K562 (cell line): Measurements from ENCODE around the gene FOXD4. TPM values are rescaled to one million over a fixed set of nuclear protein-coding genes. Genes with fewer than 3 reads are reported as not detected.
A peak's percentile ranks its signal among the peaks of the same experiment; 100 is the strongest.
"Not testable (repeated sequence)": the region's sequence is repeated elsewhere in the genome, so short reads cannot be mapped to it uniquely, and the experiment has no call there.

Experiments used
- ATAC-seq: fragments of 200-7000 bp; cut with Tn5 transposase; 3 replicates; pipeline ENCODE4 v1.9.1; 2020; ENCODE audit warnings: moderate library complexity
- BruUV-seq: library from RNA; stranded (reverse); fragments of 400-500 nt; replicated peaks from 2 replicates; lab custom pipeline; 2021; lab: Mats Ljungman, UMichigan
- CTCF ChIA-PET: fragments of 300-600 bp; formaldehyde crosslinking; extraction: SDS; loops from one replicate; lab custom pipeline; 2021; ENCODE audit warnings: low intra/inter-chr PET ratio; lab: Yijun Ruan, JAX
- POLR2A ChIA-PET: fragments of 300-600, 350-650 bp; sonication (Branson Sonifier 250); formaldehyde crosslinking; extraction: SDS; loops from one replicate; lab custom pipeline; 2021; ENCODE audit warnings: antibody characterized with exemption, inconsistent platforms; lab: Yijun Ruan, JAX
- DNase-seq, 4 experiments: peaks; one replicate each; pipeline versions ENCODE4 v3.0.0 to v3.0.0-alpha.2; 2011 to 2018; ENCODE audit warnings: low spot score in 3 of 4, mixed read lengths in 3 of 4; ENCODE audit errors: extremely low read depth in 1 of 4
- FAIRE-seq: peaks from 2 replicates; lab custom pipeline; 2011; peaks lifted over from hg19 to GRCh38; lab: Jason Lieb, UNC
- H2AFZ ChIP-seq: 2 replicates; pipeline ENCODE4 v1.6.0; 2011; ENCODE audit warnings: low read depth, low read length, control low read depth, inconsistent platforms
- H3K27ac ChIP-seq: fragments of 200-600 bp; 3 replicates; pipeline ENCODE4 v1.8.0; 2011; ENCODE audit warnings: low read depth, mild to moderate bottlenecking, control low read depth, inconsistent platforms, low read length, moderate library complexity, mixed read lengths; ENCODE audit errors: extremely low read depth
- H3K27me3 ChIP-seq, 2 experiments: fragments of 300-600 bp in 1 of 2; 2 replicates in 1 of 2; 3 replicates in 1 of 2; pipeline versions ENCODE4 v1.6.0 to v1.8.0; 2011; ENCODE audit warnings: inconsistent platforms in 2 of 2, low read length in 2 of 2, mild to moderate bottlenecking in 1 of 2, mixed read lengths in 1 of 2, moderate library complexity in 1 of 2; ENCODE audit not compliant: control insufficient read depth in 2 of 2, insufficient read depth in 2 of 2
- H3K36me3 ChIP-seq: fragments of 300-600 bp; 3 replicates; pipeline ENCODE4 v1.8.0; 2011; ENCODE audit warnings: mild to moderate bottlenecking, low read length, inconsistent platforms; ENCODE audit not compliant: control insufficient read depth, insufficient read depth
- H3K4me1 ChIP-seq, 2 experiments: fragments of 200-600 bp in 1 of 2; replicated peaks in 1 of 2; 2 replicates in 1 of 2; 3 replicates in 1 of 2; pipeline versions ENCODE4 v1.5.1 to v1.8.0; 2011; ENCODE audit warnings: inconsistent platforms in 2 of 2, low read length in 2 of 2, mild to moderate bottlenecking in 1 of 2, mixed read lengths in 1 of 2, moderate library complexity in 1 of 2; ENCODE audit not compliant: control insufficient read depth in 2 of 2, insufficient read depth in 2 of 2
- H3K4me2 ChIP-seq: 2 replicates; pipeline ENCODE4 v1.6.1; 2011; ENCODE audit warnings: low read length, control low read depth, inconsistent platforms, mixed read lengths; ENCODE audit not compliant: insufficient read depth
- H3K4me3 ChIP-seq: fragments of 200-600 bp; sonication (generic), shearing (Covaris generic); 2 replicates; pipeline ENCODE4 v1.5.1; 2016; ENCODE audit warnings: control low read depth, inconsistent platforms
- H3K79me2 ChIP-seq: fragments of 200-600 bp; 3 replicates; pipeline ENCODE4 v1.8.0; 2011; ENCODE audit warnings: low read length, inconsistent platforms; ENCODE audit not compliant: control insufficient read depth, insufficient read depth
- H3K9ac ChIP-seq, 2 experiments: 2 replicates each; pipeline versions ENCODE4 v1.6.0 to v1.6.1; 2011; ENCODE audit warnings: low read depth in 2 of 2, low read length in 2 of 2, control low read depth in 1 of 2, inconsistent platforms in 1 of 2, mild to moderate bottlenecking in 1 of 2, mixed read lengths in 1 of 2; ENCODE audit not compliant: insufficient read depth in 1 of 2
- H3K9me1 ChIP-seq: one replicate; pipeline ENCODE4 v1.6.0; 2011; ENCODE audit warnings: inconsistent platforms, mild to moderate bottlenecking, low read length, moderate library complexity; ENCODE audit not compliant: control insufficient read depth, insufficient read depth
- H3K9me3 ChIP-seq: replicated peaks from 2 replicates; pipeline ENCODE4 v1.5.1; 2011; ENCODE audit warnings: low read depth, low read length, inconsistent platforms; ENCODE audit not compliant: control insufficient read depth, insufficient read depth
- H4K20me1 ChIP-seq: replicated peaks from 2 replicates; pipeline ENCODE4 v1.6.1; 2011; ENCODE audit warnings: low read length, inconsistent platforms, mixed read lengths; ENCODE audit not compliant: control insufficient read depth, insufficient read depth
- PRDM10 ChIP-seq: fragments of 450-650 bp; IDR thresholded peaks from 2 replicates; pipeline ENCODE4 v1.6.1; 2018; ENCODE audit not compliant: partially characterized antibody
- WGBS: fragments of 100-300 bp; shearing (Covaris generic); methylation state at CpG from one replicate; pipeline ENCODE4 v1.1.6; 2016; ENCODE audit warnings: low coverage, mixed read lengths; ENCODE audit not compliant: insufficient coverage; ENCODE audit errors: missing lambda C conversion rate; 5-methylcytosine and 5-hydroxymethylcytosine counted together
- in situ Hi-C: fragments of 300-500 bp; cut with MboI; formaldehyde crosslinking; loops from 4 replicates; pipeline ENCODE4 v1.15.0; 2018; ENCODE audit warnings: inconsistent platforms, mixed read lengths
- intact Hi-C: fragments of 100-400 bp; cut with micrococcal nuclease; formaldehyde crosslinking; loops from 2 replicates; pipeline ENCODE4 v1.14.2; 2022
- polyA plus RNA-seq, 8 experiments: library from polyadenylated mRNA; depleted of rRNA in 4 of 8; stranded (reverse) in 5 of 8; unstranded in 3 of 8; fragments of >200 nt; fragmentation: Nextera tagmentation in 2 of 8; fragmentation: Illumina TruSeq in 1 of 8; extraction: Ambion mirVana in 2 of 8; extraction: Trizol in 1 of 8; gene quantifications; 2 replicates each; pipeline versions ENCODE4 v1.2.1 to v1.2.3, GENCODE V29; 2011 to 2014; ENCODE audit warnings: inconsistent platforms in 1 of 8, missing spikeins in 1 of 8
- total RNA-seq, 7 experiments: library from RNA; depleted of rRNA in 6 of 7; stranded (reverse); fragments of >200 nt in 6 of 7; fragmentation: Illumina TruSeq in 2 of 7; extraction: Trizol in 2 of 7; gene quantifications; 2 replicates each; pipeline versions ENCODE4 v1.2.1 to v1.2.3, GENCODE V29; 2011 to 2021; ENCODE audit warnings: low replicate concordance in 1 of 7

Gene FOXD4
- total and polyA plus RNA-seq, 9 of the 15 experiments (the other 6 are each of a cell fraction or from before 2014, with no cell fraction given), result 0.06 to 1.0 (median 0.53) TPM; not detected in 1

GRCh38 chr9:108742-109495, 9.3 kb downstream of the FOXD4 start:
- BruUV-seq, H3K4me3 ChIP-seq, H3K27ac ChIP-seq, H3K4me2 ChIP-seq, H3K9me1 ChIP-seq, ATAC-seq, H3K27me3 ChIP-seq, H3K36me3 ChIP-seq, H2AFZ ChIP-seq, H4K20me1 ChIP-seq, in situ Hi-C loops, DNase-seq, FAIRE-seq, H3K9ac ChIP-seq, CTCF ChIA-PET, H3K9me3 ChIP-seq, POLR2A ChIA-PET, H3K79me2 ChIP-seq, intact Hi-C loops: not testable (repeated sequence)
- 11% methylated on average over 13 of the region's 22 CpGs for WGBS
- TF ChIP-seq PRDM10, result peak; percentile 29
- H3K4me1 ChIP-seq, result peaks cover 0 to 11% of the 10 kb centered on the region in 2 experiments; a peak in 2 of 5 replicates

DNA sequence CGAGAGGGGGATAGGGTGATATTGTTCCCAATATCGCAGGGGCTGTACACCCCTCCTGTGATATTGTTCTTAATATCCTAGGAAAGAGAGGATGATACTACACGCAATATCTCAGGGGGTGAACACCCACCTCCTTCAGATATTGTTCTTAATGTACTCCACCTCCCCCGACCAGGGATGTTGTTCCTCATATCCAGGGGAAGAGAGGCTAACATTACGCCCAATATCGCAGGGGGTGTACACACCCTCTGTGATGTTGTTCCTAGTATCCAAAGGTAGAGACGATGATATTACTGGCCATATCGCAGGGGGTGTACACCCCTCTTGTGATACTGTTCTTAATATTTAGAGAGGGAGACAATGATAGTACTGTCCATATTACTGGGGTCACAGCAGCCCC, 12.2 kb downstream of the FOXD4 start:
- POLR2A ChIA-PET, result not testable (repeated sequence)

GRCh38 chr9:100430-100829, 17.8 kb downstream of the FOXD4 start:
- POLR2A ChIA-PET, in situ Hi-C loops: not testable (repeated sequence)

More for the DNA sequence above, 12.2 kb downstream of the FOXD4 start:
- H3K9me3 ChIP-seq, H3K9ac ChIP-seq, H3K4me3 ChIP-seq, DNase-seq, FAIRE-seq, H4K20me1 ChIP-seq, ATAC-seq, intact Hi-C loops, H3K36me3 ChIP-seq, BruUV-seq, H3K9me1 ChIP-seq, in situ Hi-C loops, H2AFZ ChIP-seq, H3K79me2 ChIP-seq, H3K27ac ChIP-seq, H3K27me3 ChIP-seq, H3K4me2 ChIP-seq, CTCF ChIA-PET, H3K4me1 ChIP-seq: not testable (repeated sequence)
- WGBS, result 27% methylated on average over 8 of the region's 8 CpGs

More at GRCh38 chr9:100430-100829, 17.8 kb downstream of the FOXD4 start:
- H3K4me2 ChIP-seq, H2AFZ ChIP-seq, H3K4me1 ChIP-seq, ATAC-seq, CTCF ChIA-PET, H3K9me3 ChIP-seq, BruUV-seq, H3K27me3 ChIP-seq, FAIRE-seq, H3K27ac ChIP-seq, H3K9ac ChIP-seq, H3K4me3 ChIP-seq, H3K36me3 ChIP-seq, H4K20me1 ChIP-seq, DNase-seq, H3K79me2 ChIP-seq, intact Hi-C loops, H3K9me1 ChIP-seq: not testable (repeated sequence)
- 73% methylated on average over 6 of the region's 9 CpGs for WGBS
